SK-N-SH treated with all-trans-retinoic acid at 6 μM for 48 hours (cell line): ENCODE data around the gene TSHZ2.

Experiments
- ATAC-seq: fragments of 200-7000 bp; cut with Tn5 transposase; 3 replicates; pipeline ENCODE4 v1.9.1; 2020; ENCODE audit warnings: mild to moderate bottlenecking, moderate library complexity
- ARNTL ChIP-seq: fragments of 450-650 bp; formaldehyde crosslinking; IDR thresholded peaks from 2 replicates; pipeline ENCODE4 v1.5.0; 2020; ENCODE audit warnings: low read depth, mild to moderate bottlenecking, moderate library complexity, borderline replicate concordance
- BACH2 ChIP-seq: fragments of 250-450 bp; sonication (Bioruptor Pico); IDR thresholded peaks from 2 replicates; pipeline ENCODE4 v1.9.0; 2021; ENCODE audit warnings: mild to moderate bottlenecking, borderline replicate concordance
- CSDC2 ChIP-seq: fragments of 250-450 bp; sonication (Bioruptor Pico); IDR thresholded peaks from 2 replicates; pipeline ENCODE4 v1.5.0; 2020; ENCODE audit warnings: mild to moderate bottlenecking, moderate library complexity
- ESRRG ChIP-seq: fragments of 250-450 bp; sonication (Bioruptor Pico); IDR thresholded peaks from 2 replicates; pipeline ENCODE4 v1.6.1; 2021; ENCODE audit warnings: mild to moderate bottlenecking
- GLIS3 ChIP-seq: fragments of 250-450 bp; sonication (Bioruptor Pico); IDR thresholded peaks from 2 replicates; pipeline ENCODE4 v1.5.0; 2020; ENCODE audit warnings: mild to moderate bottlenecking, moderate library complexity
- ISL1 ChIP-seq: fragments of 250-450 bp; sonication (Bioruptor Pico); IDR thresholded peaks from 2 replicates; pipeline ENCODE4 v2.1.2; 2022; ENCODE audit warnings: mild to moderate bottlenecking, moderate library complexity
- RARB ChIP-seq: fragments of 250-450 bp; sonication (Bioruptor Pico); IDR thresholded peaks from 2 replicates; pipeline ENCODE4 v1.8.0; 2021; ENCODE audit warnings: mild to moderate bottlenecking, moderate library complexity
- TOX ChIP-seq: fragments of 250-450 bp; sonication (Bioruptor Pico); IDR thresholded peaks from 2 replicates; pipeline ENCODE4 v1.8.0; 2021; ENCODE audit warnings: mild to moderate bottlenecking, moderate library complexity, borderline replicate concordance
- ZFP30 ChIP-seq: fragments of 450-650 bp; formaldehyde crosslinking; IDR thresholded peaks from 2 replicates; pipeline ENCODE4 v1.5.0; 2022; ENCODE audit warnings: mild to moderate bottlenecking, moderate library complexity
- ZNF565 ChIP-seq: fragments of 450-650 bp; formaldehyde crosslinking; conservative IDR thresholded peaks from 2 replicates; pipeline ENCODE4 v1.5.0; 2020; ENCODE audit warnings: low read depth, mild to moderate bottlenecking, moderate library complexity
- TF ChIP-seq, protein P1 (sequence below): fragments of 250-450 bp; sonication (Bioruptor Pico); IDR thresholded peaks from 2 replicates; pipeline ENCODE4 v1.8.0; 2020; ENCODE audit warnings: mild to moderate bottlenecking, moderate library complexity, borderline replicate concordance
- TF ChIP-seq, protein P2 (sequence below): fragments of 250-450 bp; sonication (Bioruptor Pico); IDR thresholded peaks from 2 replicates; pipeline ENCODE4 v1.5.0; 2020; ENCODE audit warnings: mild to moderate bottlenecking, moderate library complexity
- TF ChIP-seq, protein P3 (sequence below): fragments of 250-450 bp; sonication (Bioruptor Pico); IDR thresholded peaks from 2 replicates; pipeline ENCODE4 v1.8.0; 2021; ENCODE audit warnings: low read depth, mild to moderate bottlenecking, moderate library complexity, borderline replicate concordance
- TF ChIP-seq, protein P4 (sequence below): fragments of 250-450 bp; sonication (Bioruptor Pico); IDR thresholded peaks from 2 replicates; pipeline ENCODE4 v1.5.1; 2021; ENCODE audit warnings: mild to moderate bottlenecking, moderate library complexity
- TF ChIP-seq, protein P5 (sequence below): fragments of 250-450 bp; sonication (Bioruptor Pico); IDR thresholded peaks from 2 replicates; pipeline ENCODE4 v1.5.1; 2020; ENCODE audit warnings: low read depth, mild to moderate bottlenecking, moderate library complexity

TSHZ2 gene

DNA sequence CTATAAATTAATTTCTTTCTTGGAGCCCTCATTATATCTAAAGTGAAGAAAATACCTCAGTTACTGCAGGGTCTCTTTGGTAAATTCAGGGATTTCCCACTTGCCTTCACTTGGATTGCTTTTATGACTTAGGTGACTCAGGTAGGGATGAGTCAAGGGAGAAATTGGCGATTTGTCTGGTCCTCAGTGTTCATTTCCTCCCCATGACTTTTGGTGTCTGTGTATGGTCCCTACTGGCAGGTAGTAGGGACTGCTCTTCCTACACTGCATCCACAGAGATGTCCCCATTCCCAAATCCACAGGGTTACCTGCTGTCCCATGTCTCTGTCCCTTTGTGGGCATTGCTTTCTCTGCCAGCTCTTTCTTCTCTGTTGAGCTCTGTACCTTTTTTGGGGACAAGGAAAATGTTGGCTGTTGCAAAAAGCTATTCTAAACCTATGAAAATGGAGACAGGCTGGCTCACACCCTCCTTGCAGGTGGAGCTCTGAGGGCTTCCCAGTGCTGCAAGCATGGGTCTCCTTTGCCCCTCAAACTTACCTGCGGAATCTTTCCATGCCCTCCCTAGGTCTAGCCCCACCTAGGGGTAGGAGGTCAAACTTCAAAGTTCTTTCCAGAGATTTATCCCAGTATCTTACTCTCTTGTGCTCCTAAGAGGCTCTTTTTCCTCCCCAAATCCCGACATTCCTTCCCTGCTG lies 409.6 kb downstream of the TSHZ2 start:
- no peak for ATAC-seq

DNA sequence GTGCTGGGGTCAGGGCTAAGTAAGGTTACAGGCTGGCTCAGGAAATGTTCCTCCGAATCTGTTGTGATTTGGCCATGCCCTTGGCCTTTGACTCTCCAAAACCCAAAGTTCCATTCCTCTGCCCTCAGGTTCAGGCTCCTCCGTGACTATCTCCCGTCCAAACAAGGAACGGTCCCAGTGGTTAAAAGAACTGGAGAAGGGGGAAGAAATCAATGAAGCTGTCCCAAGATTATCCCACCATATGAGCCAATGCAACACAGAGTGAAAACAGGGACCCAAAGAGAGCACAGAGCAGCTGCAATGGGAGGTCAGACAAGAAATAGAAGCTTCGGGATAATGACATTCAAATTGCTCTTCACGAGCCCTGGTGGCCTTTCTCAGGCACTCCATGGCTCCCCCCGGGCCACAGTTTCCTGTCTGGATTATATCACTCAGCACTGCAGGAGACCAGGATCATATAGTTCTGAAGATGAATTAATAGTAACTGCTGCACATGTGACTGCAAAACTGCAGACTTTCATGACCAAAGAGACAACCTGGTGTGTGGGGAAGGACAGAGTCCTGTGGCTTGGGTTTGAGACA lies 410.2 kb downstream of the TSHZ2 start:
- TF ChIP-seq, protein P1, sequence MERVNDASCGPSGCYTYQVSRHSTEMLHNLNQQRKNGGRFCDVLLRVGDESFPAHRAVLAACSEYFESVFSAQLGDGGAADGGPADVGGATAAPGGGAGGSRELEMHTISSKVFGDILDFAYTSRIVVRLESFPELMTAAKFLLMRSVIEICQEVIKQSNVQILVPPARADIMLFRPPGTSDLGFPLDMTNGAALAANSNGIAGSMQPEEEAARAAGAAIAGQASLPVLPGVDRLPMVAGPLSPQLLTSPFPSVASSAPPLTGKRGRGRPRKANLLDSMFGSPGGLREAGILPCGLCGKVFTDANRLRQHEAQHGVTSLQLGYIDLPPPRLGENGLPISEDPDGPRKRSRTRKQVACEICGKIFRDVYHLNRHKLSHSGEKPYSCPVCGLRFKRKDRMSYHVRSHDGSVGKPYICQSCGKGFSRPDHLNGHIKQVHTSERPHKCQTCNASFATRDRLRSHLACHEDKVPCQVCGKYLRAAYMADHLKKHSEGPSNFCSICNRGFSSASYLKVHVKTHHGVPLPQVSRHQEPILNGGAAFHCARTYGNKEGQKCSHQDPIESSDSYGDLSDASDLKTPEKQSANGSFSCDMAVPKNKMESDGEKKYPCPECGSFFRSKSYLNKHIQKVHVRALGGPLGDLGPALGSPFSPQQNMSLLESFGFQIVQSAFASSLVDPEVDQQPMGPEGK (CRISPR knock-in tag), result no peak
- TF ChIP-seq TOX (CRISPR knock-in tag) (no peak), ARNTL (CRISPR knock-in tag) (no peak), ZFP30 (no peak), ESRRG (CRISPR knock-in tag) (no peak), CSDC2 (CRISPR knock-in tag) (no peak), ZNF565 (CRISPR knock-in tag) (no peak)
- TF ChIP-seq, protein P2, sequence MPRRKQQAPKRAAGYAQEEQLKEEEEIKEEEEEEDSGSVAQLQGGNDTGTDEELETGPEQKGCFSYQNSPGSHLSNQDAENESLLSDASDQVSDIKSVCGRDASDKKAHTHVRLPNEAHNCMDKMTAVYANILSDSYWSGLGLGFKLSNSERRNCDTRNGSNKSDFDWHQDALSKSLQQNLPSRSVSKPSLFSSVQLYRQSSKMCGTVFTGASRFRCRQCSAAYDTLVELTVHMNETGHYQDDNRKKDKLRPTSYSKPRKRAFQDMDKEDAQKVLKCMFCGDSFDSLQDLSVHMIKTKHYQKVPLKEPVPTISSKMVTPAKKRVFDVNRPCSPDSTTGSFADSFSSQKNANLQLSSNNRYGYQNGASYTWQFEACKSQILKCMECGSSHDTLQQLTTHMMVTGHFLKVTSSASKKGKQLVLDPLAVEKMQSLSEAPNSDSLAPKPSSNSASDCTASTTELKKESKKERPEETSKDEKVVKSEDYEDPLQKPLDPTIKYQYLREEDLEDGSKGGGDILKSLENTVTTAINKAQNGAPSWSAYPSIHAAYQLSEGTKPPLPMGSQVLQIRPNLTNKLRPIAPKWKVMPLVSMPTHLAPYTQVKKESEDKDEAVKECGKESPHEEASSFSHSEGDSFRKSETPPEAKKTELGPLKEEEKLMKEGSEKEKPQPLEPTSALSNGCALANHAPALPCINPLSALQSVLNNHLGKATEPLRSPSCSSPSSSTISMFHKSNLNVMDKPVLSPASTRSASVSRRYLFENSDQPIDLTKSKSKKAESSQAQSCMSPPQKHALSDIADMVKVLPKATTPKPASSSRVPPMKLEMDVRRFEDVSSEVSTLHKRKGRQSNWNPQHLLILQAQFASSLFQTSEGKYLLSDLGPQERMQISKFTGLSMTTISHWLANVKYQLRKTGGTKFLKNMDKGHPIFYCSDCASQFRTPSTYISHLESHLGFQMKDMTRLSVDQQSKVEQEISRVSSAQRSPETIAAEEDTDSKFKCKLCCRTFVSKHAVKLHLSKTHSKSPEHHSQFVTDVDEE, result no peak
- TF ChIP-seq, all 23 proteins: peak for 0
- no peak; the same call in 2 of the 3 replicates for ATAC-seq

More for the DNA sequence above, 409.6 kb downstream of the TSHZ2 start:
- TF ChIP-seq TOX (CRISPR knock-in tag), result no peak
- TF ChIP-seq GLIS3, result no peak
- TF ChIP-seq ISL1 (CRISPR knock-in tag), result no peak
- no peak for TF ChIP-seq RARB (CRISPR knock-in tag)

DNA sequence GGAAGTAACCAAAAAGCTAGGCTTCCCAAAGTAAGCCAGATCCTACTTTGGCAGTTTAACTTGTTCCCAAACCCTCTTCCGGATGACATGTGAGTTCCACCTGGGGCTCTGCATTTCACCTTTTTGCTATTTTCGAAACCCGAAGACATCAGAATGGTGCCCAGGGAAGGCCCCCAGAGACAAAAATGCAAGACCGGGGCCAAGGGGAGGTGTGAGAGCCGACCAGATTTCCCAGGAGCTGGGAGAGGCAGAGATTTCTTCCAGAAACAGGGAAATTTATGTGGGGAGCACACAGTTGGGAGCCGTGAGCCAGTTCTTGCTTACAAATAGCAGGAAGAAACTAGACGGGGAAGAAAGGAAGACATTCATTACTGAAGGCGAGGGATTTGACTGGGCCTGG lies 411.8 kb downstream of the TSHZ2 start:
- no peak for ATAC-seq
- TF ChIP-seq CSDC2 (CRISPR knock-in tag), result no peak

DNA sequence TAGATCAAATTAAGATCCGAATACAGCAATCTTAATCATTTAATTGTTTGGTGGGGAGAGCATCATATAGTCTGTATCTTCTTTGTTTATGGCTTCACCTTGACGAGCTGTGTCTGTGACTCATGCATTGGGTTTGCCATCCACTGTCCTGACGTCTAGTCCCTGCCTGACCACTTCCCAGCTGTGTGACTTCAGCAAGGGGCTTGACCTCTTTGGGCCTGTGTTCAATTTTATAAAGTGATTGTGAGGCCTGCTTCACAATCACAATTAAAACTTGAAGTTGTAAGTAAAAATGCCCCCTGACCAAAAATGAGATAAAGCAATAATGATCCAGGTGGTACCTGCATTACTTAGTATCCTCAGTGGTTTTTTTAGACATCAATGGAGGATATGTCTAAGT lies 412.2 kb downstream of the TSHZ2 start:
- TF ChIP-seq BACH2 (CRISPR knock-in tag) (no peak), RARB (CRISPR knock-in tag) (no peak), TOX (CRISPR knock-in tag) (no peak), ZNF565 (CRISPR knock-in tag) (no peak), CSDC2 (CRISPR knock-in tag) (no peak), ARNTL (CRISPR knock-in tag) (no peak)
- TF ChIP-seq, protein P3, sequence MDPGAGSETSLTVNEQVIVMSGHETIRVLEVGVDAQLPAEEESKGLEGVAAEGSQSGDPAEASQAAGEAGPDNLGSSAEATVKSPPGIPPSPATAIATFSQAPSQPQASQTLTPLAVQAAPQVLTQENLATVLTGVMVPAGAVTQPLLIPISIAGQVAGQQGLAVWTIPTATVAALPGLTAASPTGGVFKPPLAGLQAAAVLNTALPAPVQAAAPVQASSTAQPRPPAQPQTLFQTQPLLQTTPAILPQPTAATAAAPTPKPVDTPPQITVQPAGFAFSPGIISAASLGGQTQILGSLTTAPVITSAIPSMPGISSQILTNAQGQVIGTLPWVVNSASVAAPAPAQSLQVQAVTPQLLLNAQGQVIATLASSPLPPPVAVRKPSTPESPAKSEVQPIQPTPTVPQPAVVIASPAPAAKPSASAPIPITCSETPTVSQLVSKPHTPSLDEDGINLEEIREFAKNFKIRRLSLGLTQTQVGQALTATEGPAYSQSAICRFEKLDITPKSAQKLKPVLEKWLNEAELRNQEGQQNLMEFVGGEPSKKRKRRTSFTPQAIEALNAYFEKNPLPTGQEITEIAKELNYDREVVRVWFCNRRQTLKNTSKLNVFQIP (CRISPR knock-in tag), result no peak
- TF ChIP-seq, protein P4, sequence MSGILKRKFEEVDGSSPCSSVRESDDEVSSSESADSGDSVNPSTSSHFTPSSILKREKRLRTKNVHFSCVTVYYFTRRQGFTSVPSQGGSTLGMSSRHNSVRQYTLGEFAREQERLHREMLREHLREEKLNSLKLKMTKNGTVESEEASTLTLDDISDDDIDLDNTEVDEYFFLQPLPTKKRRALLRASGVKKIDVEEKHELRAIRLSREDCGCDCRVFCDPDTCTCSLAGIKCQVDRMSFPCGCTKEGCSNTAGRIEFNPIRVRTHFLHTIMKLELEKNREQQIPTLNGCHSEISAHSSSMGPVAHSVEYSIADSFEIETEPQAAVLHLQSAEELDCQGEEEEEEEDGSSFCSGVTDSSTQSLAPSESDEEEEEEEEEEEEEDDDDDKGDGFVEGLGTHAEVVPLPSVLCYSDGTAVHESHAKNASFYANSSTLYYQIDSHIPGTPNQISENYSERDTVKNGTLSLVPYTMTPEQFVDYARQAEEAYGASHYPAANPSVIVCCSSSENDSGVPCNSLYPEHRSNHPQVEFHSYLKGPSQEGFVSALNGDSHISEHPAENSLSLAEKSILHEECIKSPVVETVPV (CRISPR knock-in tag), result no peak
- TF ChIP-seq, protein P1 (CRISPR knock-in tag), result no peak
- TF ChIP-seq, protein P5, sequence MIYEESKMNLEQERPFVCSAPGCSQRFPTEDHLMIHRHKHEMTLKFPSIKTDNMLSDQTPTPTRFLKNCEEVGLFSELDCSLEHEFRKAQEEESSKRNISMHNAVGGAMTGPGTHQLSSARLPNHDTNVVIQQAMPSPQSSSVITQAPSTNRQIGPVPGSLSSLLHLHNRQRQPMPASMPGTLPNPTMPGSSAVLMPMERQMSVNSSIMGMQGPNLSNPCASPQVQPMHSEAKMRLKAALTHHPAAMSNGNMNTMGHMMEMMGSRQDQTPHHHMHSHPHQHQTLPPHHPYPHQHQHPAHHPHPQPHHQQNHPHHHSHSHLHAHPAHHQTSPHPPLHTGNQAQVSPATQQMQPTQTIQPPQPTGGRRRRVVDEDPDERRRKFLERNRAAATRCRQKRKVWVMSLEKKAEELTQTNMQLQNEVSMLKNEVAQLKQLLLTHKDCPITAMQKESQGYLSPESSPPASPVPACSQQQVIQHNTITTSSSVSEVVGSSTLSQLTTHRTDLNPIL (CRISPR knock-in tag), result no peak
- ATAC-seq, result no peak
